AG10803 (cell line): ENCODE measurements around the gene STAM.

Source experiments
- DNase-seq: peaks from one replicate; pipeline ENCODE4 v3.0.0; 2010; ENCODE audit warnings: low read depth
- H3K4me3 ChIP-seq: 2 replicates; pipeline ENCODE4 v1.5.1; 2011; ENCODE audit warnings: mild to moderate bottlenecking, low read length, control low read depth
- CTCF ChIP-seq: conservative IDR thresholded peaks from 2 replicates; pipeline ENCODE4 v1.5.1; 2011; ENCODE audit warnings: mild to moderate bottlenecking, low read length, control low read depth, inconsistent platforms

Gene STAM

GRCh38 chr10:17734432-17735080, 90.6 kb downstream of the STAM start:
- no peak overlapping the region for H3K4me3 ChIP-seq
- no peak for DNase-seq
- TF ChIP-seq CTCF: no peak

GRCh38 chr10:17735166-17735941, 91.4 kb downstream of the STAM start:
- no peak for TF ChIP-seq CTCF

GRCh38 chr10:17736223-17736622, 92.3 kb downstream of the STAM start:
- DNase-seq: no peak
- H3K4me3 ChIP-seq: no peak overlapping the region
- TF ChIP-seq CTCF: no peak

More at GRCh38 chr10:17735166-17735941, 91.4 kb downstream of the STAM start:
- no peak for DNase-seq
- H3K4me3 ChIP-seq: no peak overlapping the region

GRCh38 chr10:17737027-17737965, 93.3 kb downstream of the STAM start:
- no peak overlapping the region for H3K4me3 ChIP-seq
- DNase-seq: peak; percentile 54
- TF ChIP-seq CTCF: peak; percentile 65

- no peak for DNase-seq
- no peak for TF ChIP-seq CTCF
- no peak overlapping the region for H3K4me3 ChIP-seq
These were observed 96.7 kb downstream of the STAM start for GRCh38 chr10:17740668-17741067.

- peak overlapping the region; percentile 48 for H3K4me3 ChIP-seq
- DNase-seq: peak; percentile 56
- TF ChIP-seq CTCF: peak; percentile 90
These were observed 99.0 kb downstream of the STAM start for GRCh38 chr10:17742918-17743317.
